Measurements from ENCODE around the gene ZNF577.

ZNF577 gene

GRCh38 chr19:51901860-51902259 is 14.1 kb upstream of the ZNF577 start:
- TF ChIP-seq, protein P1, sequence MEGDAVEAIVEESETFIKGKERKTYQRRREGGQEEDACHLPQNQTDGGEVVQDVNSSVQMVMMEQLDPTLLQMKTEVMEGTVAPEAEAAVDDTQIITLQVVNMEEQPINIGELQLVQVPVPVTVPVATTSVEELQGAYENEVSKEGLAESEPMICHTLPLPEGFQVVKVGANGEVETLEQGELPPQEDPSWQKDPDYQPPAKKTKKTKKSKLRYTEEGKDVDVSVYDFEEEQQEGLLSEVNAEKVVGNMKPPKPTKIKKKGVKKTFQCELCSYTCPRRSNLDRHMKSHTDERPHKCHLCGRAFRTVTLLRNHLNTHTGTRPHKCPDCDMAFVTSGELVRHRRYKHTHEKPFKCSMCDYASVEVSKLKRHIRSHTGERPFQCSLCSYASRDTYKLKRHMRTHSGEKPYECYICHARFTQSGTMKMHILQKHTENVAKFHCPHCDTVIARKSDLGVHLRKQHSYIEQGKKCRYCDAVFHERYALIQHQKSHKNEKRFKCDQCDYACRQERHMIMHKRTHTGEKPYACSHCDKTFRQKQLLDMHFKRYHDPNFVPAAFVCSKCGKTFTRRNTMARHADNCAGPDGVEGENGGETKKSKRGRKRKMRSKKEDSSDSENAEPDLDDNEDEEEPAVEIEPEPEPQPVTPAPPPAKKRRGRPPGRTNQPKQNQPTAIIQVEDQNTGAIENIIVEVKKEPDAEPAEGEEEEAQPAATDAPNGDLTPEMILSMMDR (conservative IDR thresholded peaks at IDR 0.05), result no peak
- no peak for TF ChIP-seq ZFX (IDR thresholded peaks at IDR 0.05)
- no peak overlapping the region for H3K27ac ChIP-seq

- TF ChIP-seq, protein P1 (conservative IDR thresholded peaks at IDR 0.05), result no peak
- no peak for TF ChIP-seq ZFX (IDR thresholded peaks at IDR 0.05)
- H3K27ac ChIP-seq, result no peak overlapping the region
Measured at GRCh38 chr19:51891193-51891747, 3.5 kb upstream of the ZNF577 start.

- no peak overlapping the region for H3K27ac ChIP-seq
- no peak for TF ChIP-seq ZFX (IDR thresholded peaks at IDR 0.05)
- TF ChIP-seq, protein P1 (conservative IDR thresholded peaks at IDR 0.05), result no peak
Measured at GRCh38 chr19:51889934-51890333, 2.2 kb upstream of the ZNF577 start.

DNA sequence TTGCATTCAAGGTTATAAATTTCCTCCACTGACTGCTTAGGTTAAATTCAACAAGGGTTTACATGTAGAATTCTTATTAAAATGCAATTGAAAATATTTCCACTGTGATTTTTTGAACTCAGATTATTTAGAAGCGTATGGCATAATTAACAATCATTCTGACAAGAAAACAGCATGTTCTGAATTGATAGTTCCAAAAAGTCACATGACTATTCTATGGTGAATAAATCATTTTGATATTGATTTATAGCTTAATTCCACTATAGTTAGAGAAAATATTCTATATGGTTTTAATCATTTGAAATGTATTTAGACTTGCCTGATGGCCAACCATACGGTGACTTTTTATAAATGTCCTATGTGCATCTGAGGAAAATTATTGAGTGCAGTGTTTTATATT is 3.0 kb downstream of the ZNF577 start:
- TF ChIP-seq, protein P1 (conservative IDR thresholded peaks at IDR 0.05), result no peak
- TF ChIP-seq ZFX (IDR thresholded peaks at IDR 0.05), result no peak
- no peak overlapping the region for H3K27ac ChIP-seq

- no peak overlapping the region for H3K27ac ChIP-seq
- no peak for TF ChIP-seq ZFX (IDR thresholded peaks at IDR 0.05)
- TF ChIP-seq, protein P1 (conservative IDR thresholded peaks at IDR 0.05), result no peak
Measured at GRCh38 chr19:51882518-51882917, 5.2 kb downstream of the ZNF577 start.

GRCh38 chr19:51873097-51873496 is 14.7 kb downstream of the ZNF577 start:
- H3K27ac ChIP-seq, result no peak overlapping the region
- no peak for TF ChIP-seq ZFX (IDR thresholded peaks at IDR 0.05)
- TF ChIP-seq, protein P1 (conservative IDR thresholded peaks at IDR 0.05), result no peak

- no peak overlapping the region for H3K27ac ChIP-seq
- no peak for TF ChIP-seq ZFX (IDR thresholded peaks at IDR 0.05)
- TF ChIP-seq, protein P1 (conservative IDR thresholded peaks at IDR 0.05), result no peak
Measured at GRCh38 chr19:51861870-51862622, 25.7 kb downstream of the ZNF577 start.
